GM10248 (cell line): Measurements from ENCODE around the gene GAK.

ENCODE experiments used
- CTCF ChIA-PET: fragments of 300-600 bp; sonication (Branson Sonifier 250); formaldehyde crosslinking; extraction: SDS; loops from one replicate; lab custom pipeline; 2021; ENCODE audit warnings: antibody characterized with exemption; lab: Yijun Ruan, JAX
- POLR2A ChIA-PET: fragments of 350-650 bp; sonication (Branson Sonifier 250); formaldehyde crosslinking; extraction: SDS; loops from one replicate; lab custom pipeline; 2020; ENCODE audit warnings: antibody characterized with exemption; lab: Yijun Ruan, JAX
- DNase-seq: peaks from one replicate; pipeline ENCODE4 v3.0.0; 2012; ENCODE audit errors: extremely low spot score
- CTCF ChIP-seq: IDR thresholded peaks from 2 replicates; pipeline ENCODE4 v1.5.1; 2012; ENCODE audit warnings: mild to moderate bottlenecking, low read depth; ENCODE audit errors: extremely low read depth, missing control alignments, control extremely low read depth

Gene GAK

GRCh38 chr4:848307-848691, 83.8 kb downstream of the GAK start:
- ChIA-PET POLR2A (no interaction called here), CTCF (interaction anchor here (1.0 to 1.5 kb wide), 2 partner anchors 11 to 12 kb away, joined by 3 to 4 read pairs; no protein-coding TSS in a partner anchor)
- TF ChIP-seq CTCF: no peak
- no peak for DNase-seq

GRCh38 chr4:845836-846251, 86.3 kb downstream of the GAK start:
- ChIA-PET CTCF (interaction anchor here (0.8 kb wide), 1 partner anchor 18 kb away, joined by 3 read pairs; no protein-coding TSS in a partner anchor), POLR2A (no interaction called here)

GRCh38 chr4:845233-845835, 86.8 kb downstream of the GAK start:
- DNase-seq: no peak
- ChIA-PET POLR2A (no interaction called here), CTCF (interaction anchor here (0.8 kb wide), 1 partner anchor 17 kb away, joined by 3 read pairs; no protein-coding TSS in a partner anchor)
- TF ChIP-seq CTCF: no peak

More at GRCh38 chr4:845836-846251, 86.3 kb downstream of the GAK start:
- no peak for TF ChIP-seq CTCF
- DNase-seq: no peak

- POLR2A ChIA-PET: no interaction called here
- TF ChIP-seq CTCF: no peak
- DNase-seq: no peak
- CTCF ChIA-PET: no interaction called here
Measured at GRCh38 chr4:844752-845232, 87.3 kb downstream of the GAK start.

- ChIA-PET CTCF (no interaction called here), POLR2A (no interaction called here)
- no peak for TF ChIP-seq CTCF
- DNase-seq: no peak
Measured at GRCh38 chr4:839675-840443, 92.3 kb downstream of the GAK start.

DNA sequence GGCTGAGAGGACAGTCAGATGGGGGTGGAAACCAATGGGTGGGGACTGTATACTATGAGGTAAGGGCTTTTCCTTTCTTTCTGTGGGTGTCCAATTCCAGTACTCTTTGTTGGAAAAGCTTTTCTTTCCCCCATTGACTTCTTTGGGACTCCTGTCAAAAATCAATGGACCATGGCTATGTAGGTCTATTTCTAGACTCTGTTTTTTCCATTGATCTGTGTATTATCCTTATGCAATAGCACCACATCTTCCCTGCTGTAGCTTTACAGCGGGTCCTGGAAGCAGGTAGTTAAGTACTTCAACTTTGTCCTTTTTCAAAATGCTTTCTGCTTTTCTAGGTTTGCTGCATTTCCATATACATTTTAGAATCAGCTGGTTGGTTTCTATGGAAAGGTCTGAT, 94.3 kb downstream of the GAK start:
- TF ChIP-seq CTCF: no peak
- POLR2A ChIA-PET: no interaction called here
- CTCF ChIA-PET: no interaction called here
- DNase-seq: no peak
